GM19043 (cell line): Measurements from ENCODE around the gene RSPRY1.
"Not testable (repeated sequence)": the region's sequence is repeated elsewhere in the genome, so short reads cannot be mapped to it uniquely, and the experiment has no call there.

ENCODE experiments used
- ATAC-seq: cut with Tn5 transposase; IDR thresholded peaks from one replicate; pipeline ENCODE4 v1.9.1; 2021; ENCODE audit warnings: low read depth; ENCODE audit not compliant: unreplicated experiment

Gene RSPRY1

DNA sequence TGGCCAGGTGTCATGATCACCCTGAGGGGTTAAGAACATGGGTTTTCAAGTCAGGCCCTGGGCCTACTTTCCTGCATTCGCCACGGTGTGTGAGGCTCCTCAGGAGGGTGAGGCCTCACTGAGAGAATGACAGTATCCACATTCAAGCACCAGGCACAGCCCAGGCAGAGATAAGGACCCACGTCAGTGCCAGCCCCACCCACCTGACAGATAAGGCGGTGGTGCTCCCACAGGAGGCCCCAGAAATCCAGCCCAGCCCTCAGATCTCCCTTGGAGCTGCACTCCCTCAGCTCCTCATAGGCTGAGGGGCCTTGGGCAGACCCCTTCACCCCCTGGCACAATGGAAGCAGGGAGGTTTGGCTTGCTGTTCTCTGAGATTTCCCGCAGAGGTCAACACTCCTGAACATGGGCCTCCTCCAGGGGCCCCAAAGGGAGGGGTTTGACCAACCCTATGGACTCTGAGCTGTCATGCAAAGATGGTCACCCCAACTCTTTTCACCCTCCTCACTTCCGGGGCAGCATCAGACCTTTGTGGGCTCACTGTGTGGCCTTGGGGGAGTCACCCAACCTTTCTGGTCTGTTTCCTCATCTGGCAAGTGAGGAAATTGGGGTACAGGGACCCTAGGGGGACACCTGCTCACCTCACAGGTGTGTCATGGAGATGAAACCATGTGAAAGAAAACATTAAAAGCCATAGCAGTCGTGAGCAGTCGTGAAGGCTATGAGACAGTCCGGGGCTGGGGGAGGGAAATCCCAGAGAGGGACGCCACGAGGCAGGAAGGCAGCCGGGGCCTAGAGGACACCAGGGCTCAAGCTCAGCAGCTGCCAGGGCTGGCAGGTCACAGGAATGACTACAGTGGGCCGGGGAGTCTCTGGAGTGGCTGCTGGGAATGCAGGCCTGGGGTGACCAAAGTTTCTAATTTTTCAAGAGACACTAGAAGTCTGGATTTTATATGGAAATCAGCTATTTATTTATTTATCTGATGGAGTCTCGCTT lies 83.0 kb downstream of the RSPRY1 start:
- ATAC-seq, result no peak

DNA sequence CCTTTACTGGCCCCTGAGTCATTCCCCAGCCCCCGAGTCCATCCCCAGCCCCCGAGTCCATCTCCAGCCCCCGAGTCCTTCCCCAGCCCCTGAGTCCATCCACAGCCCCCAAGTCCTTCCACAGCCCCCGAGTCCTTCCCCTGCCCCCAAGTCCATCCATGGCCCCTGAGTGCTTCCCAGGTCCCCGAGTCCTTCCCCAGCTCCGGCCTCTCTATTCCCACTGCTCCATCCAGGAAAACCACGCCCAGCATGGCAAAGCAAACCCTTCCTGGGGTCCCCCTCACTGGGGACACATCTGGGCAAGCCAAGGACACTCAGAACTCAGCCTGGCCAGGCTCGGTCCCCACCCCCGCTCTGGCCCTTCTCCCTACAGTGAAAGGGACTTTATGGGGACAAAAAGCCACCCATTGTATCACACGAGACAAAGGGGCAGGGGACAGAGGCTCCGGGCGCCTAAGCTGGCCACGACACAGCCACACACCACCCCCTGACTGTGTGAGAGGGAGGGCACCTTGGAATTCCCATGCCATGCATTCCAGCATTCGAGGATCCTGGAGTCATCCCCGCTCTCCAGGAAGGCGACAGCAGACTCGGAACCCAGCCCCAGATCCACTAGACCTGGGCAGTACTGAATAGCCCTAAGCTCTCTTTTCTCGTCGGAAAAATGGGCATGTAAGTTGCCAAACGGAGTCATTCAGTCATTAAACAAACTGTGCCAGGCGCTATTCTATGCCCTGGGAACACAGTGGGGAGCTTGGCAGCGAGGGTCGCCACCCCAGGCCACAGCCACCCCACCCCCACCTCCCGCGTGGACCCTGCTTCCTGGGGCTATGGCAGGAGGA lies 84.3 kb downstream of the RSPRY1 start:
- ATAC-seq, result no peak

DNA sequence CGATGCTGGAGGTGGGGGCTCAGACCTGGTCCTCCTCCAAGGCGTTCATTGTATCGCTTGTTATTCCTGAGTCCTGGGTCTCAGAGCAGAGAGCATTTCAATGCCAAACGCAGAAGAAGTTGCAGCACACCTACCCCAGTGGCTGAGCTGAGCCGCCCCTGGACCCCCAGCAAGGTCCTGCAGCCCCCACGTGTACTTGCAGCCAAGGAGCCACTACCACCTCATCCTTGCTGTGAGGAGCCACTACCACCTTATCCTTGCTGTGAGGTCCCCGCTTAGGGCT lies 84.9 kb downstream of the RSPRY1 start:
- ATAC-seq, result no peak

DNA sequence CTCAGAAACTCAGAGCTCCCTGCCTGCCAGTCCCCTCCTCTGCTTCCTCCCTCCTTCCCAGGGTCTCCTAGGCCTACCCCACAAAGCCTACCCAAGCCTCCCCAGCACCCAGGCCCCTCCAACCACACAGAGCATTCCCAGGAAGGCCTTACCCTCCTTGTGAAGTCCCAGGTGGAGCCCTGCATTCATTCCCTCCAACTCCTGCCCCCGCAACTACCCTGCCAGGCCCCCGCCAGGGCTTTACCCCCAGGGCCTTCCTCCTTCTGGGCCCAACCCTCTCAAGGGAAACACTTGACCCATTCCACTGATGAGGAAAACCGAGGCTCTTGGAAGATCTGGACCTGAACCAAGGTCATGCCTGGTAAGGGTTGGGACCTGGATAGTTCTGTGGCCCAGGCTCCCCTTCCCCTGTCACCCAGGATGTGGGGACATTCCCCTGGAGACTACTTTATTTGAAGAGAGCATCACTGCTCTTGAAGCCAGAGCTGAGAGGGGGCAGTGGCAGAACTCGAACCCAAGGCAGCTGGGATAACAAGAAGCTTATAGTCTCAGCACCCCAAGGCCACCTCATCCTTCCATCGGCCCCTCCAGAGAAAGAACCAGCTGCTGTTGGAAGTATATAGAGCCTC lies 85.9 kb downstream of the RSPRY1 start:
- ATAC-seq, result no peak

DNA sequence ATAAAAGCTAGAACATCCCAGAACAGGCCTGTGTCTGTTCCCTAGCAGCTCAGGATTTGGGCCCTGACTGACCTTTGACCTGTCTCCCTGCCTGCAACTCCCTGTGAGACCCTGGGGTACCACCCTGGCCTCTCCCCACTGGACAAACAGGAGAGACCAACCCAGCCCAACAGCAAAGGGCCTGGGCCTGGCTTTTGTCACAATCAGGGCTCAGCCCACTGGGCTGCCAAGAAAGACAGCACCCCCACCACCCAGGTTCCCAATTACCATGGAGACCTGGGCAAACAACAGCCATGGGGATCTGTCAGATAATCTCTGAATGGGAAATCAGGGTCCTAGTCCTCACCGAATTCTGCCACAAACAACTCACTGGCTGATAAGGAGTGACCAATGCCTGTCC lies 87.2 kb downstream of the RSPRY1 start:
- no peak for ATAC-seq

DNA sequence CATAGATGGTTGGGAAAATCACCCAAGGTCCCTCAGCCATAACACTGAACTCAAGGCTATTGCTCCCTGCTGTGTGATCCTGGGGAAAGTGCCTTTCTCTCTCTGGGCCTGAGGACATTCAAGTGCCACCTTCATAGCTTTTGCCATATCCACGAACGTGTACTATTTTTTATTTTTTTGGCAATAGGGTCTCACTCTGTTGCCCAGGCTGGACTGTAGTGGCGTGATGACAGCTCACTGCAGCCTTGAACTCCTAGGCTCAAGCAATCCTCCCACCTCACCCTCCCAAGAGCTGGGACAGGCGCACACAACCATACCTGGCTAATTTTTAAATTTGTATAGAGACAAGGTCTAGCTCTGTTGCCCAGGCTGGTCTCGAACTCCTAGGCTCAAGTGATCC lies 87.7 kb downstream of the RSPRY1 start:
- no peak for ATAC-seq

DNA sequence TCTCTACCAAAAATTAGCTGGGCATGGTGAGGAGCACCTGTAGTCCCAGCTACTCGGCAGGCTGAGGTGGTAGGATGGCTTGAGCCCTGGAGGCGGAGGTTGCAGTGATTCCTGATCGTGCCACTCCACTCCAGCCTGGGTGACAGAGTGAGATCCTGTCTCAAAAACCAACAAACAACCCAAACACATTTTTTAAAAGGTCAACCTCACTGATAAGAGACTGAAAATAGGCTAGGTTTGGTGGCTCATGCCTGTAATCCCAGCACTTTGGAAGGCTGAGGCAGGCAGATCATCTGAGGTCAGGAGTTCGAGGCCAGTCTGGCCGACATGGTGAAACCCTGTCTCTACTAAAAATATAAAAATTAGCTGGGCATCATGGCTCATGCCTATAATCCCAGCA lies 89.8 kb downstream of the RSPRY1 start:
- not testable (repeated sequence) for ATAC-seq

GRCh38 chr16:57276596-57276995 lies 90.5 kb downstream of the RSPRY1 start:
- ATAC-seq, result no peak

DNA sequence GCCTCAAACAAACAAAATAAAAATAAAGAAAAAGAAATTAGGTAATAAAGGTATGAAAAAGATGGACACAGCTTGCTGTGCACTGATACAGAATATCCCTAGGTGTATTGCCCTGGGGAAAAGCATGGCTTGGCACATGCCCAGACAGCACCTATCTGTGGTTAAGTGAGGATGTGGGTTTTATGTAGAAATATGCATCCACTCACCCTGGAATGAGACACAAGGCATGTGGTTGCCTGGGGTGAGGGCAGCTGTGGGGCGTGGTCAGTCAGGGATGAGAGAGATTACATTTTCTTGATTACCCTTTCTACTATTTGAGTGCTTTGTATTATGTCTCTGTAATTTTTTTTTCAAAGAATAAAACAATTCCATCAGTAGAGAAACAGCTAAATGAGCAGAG lies 91.5 kb downstream of the RSPRY1 start:
- ATAC-seq, result no peak

- ATAC-seq, result no peak
Observed at GRCh38 chr16:57278494-57278893, 92.4 kb downstream of the RSPRY1 start.

DNA sequence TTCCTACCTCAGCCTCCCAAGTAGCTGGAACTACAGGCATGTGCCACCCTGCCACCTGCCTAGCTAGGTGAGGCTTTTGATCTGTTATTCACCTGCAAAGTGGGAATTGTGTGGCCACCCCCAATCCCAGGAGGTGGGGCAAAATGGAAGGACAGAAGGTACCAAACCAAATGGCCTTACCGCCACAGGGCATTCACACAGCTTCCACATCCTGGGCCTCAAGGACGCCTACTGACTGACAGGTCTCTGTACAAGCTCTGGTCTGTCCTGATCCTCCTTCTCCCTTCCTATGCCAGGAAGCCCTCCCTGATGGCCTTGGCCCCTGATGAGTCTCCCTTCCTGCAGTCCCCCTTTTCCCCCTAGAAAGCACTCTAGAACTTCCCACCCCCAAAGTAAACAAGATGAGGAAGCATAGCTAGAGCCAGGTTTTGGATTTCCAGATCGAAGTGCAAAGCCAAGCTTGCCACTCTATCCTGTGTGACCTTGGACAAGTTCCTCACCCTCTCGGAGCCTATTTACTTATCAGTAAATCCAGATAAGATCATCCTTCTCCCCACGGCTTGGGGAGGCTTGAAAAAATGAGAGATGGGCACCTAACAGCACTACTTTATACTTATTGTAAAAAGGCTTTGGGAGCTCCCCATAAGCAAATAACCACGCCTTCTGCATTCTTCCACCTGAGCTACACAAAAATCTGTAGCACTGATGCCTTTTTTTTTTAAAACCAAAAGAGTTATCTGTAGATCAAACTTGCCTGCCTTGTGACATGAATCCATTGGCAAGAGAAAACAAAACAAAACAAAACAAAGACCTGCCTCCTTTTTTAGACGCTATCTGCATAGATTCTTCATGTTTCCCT lies 93.9 kb downstream of the RSPRY1 start:
- ATAC-seq, result no peak

GRCh38 chr16:57281791-57282190 lies 95.7 kb downstream of the RSPRY1 start:
- no peak for ATAC-seq

GRCh38 chr16:57282510-57283213 lies 96.5 kb downstream of the RSPRY1 start:
- no peak for ATAC-seq

DNA sequence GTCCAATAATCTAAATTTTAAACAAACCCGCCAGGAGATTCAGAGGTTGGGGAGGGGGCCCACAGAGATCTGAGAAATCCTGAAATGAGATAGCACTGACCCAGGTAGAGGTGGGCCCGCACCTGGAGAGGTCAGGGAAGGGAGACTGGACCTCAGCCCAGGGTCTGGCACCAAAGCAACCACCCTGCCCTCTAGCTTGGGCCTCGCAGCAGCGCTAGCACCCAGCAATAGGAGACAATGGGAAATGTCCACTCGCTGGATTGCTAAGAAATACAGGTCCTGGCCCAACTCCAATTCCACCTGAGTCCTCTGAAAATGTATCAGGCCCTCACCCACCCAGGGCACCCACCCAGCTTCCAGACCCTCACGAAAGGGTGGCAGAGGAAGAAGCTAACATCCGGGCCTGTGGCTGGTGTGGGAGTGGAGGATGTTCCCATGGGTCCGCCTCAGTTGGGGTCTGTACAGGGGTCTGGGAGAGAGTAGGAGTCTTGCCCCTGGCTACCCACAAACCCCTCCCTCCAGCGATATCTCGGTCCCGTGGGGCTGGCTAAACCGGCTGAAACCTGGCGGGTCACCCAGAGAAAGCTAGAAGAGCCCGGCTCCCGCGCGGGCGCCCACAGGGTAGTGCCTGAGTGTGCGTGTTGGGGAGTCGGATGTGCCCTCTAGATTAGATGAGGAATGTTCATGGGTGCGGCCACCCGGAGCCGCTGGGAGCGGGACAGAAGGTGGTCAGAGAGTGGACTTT lies 97.3 kb downstream of the RSPRY1 start:
- ATAC-seq, result no peak

DNA sequence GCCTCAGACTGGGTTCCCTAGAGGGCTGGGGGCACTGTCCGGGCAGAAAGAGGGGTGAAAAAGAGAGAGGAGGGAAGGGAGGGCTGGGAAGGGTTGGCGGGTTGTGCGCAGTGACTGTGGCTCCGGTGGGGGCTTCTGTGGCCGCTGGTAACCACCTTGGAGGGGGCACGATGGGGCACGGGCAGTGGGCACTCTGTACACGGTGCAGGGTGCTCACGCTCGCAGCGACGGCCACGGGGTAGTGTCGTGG lies 97.8 kb downstream of the RSPRY1 start:
- no peak for ATAC-seq

DNA sequence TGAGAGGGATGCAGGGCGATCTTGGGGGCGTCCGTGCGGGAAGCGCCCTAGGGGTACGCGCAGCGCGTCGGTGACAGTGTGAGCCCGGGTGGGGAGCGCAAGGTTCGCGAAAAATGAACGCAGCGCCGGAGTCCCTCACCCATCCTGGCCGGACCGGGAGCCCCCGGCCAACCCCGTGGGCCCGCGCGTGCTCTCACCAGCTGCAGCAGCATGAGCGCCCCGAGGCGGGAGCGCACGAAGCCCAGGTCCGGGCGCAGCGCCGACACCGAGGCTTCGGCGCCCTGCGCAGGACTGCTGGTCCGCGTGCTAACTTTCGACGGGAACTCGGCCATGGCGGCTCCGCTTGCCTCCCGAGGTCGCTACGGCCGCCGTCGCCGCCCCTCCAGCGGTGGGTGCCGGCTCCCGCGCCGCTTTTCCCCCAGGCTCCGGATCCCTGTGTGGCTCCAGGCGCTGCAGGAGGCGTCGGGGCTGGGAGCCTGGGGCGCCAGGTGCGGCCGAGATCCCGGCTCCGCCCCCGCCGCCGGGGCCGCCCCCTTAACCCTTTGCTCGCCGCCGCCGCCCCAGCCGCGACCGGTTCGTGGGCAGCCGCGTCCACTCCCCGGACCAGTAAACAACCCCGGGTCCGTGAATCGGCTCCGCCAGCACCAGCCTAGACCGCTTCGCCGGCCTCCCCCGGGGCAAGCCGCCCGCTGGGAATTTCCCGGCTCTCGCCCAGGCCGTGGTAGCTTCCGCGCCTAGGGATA lies 98.3 kb downstream of the RSPRY1 start, which contains the start of gene PLLP:
Gene PLLP, minus strand, starts transcription at position 464 of the 743 bp plus-strand sequence. Its CDS starts 132 bp downstream, at position 332.
- ATAC-seq, result no peak

- ATAC-seq, result no peak
Observed at GRCh38 chr16:57284952-57285363, 98.8 kb downstream of the RSPRY1 start.

DNA sequence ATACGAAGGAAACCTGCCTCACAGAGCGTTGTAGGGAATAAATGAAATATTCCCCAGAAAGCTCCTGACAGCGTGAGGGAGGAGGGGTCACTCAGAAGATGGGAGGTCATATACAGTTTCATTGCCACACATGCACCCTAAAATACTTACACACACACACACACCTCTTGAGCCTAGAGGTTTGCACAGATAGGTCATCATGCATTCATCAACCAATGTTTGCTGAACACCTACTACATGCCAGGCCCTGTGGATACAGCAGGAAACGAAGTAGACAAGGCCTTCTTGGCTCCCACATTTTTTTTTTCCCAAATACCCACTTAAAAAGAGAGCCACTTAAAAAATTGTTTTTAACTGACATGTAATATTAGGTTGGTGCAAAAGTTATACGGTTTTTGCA lies 99.2 kb downstream of the RSPRY1 start:
- no peak for ATAC-seq
